22Rv1 (cell line): ENCODE measurements around the gene VSIG2.

ENCODE experiments used
- ZFX ChIP-seq: fragments of 450-650 bp; IDR thresholded peaks from 2 replicates; pipeline ENCODE4 v1.6.1; 2017; ENCODE audit warnings: antibody characterized with exemption, borderline replicate concordance
- TF ChIP-seq, protein P1 (sequence below): fragments of 450-650 bp; IDR thresholded peaks from 2 replicates; pipeline ENCODE4 v1.5.1; 2017; ENCODE audit warnings: mild to moderate bottlenecking

DNA sequence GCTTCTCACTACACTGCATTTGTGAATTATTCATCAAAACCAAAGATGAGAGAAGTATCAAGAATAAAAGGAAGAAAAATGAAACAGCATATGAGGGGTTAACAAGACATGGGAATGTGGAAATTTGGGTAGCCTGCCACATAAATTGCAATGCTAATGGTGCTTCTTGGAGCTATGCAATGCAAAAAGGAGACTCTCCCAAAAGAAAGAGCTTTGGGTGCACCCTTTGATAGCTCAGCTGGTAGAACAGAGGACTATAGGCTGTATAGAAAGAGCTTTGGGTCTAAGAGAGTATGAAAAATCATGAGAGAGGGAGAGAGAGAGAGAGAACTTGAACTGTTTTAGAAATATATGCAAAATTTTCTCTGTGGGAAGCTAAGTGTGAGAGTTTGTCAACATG is 52.0 kb downstream of the VSIG2 start:
- TF ChIP-seq, protein P1, sequence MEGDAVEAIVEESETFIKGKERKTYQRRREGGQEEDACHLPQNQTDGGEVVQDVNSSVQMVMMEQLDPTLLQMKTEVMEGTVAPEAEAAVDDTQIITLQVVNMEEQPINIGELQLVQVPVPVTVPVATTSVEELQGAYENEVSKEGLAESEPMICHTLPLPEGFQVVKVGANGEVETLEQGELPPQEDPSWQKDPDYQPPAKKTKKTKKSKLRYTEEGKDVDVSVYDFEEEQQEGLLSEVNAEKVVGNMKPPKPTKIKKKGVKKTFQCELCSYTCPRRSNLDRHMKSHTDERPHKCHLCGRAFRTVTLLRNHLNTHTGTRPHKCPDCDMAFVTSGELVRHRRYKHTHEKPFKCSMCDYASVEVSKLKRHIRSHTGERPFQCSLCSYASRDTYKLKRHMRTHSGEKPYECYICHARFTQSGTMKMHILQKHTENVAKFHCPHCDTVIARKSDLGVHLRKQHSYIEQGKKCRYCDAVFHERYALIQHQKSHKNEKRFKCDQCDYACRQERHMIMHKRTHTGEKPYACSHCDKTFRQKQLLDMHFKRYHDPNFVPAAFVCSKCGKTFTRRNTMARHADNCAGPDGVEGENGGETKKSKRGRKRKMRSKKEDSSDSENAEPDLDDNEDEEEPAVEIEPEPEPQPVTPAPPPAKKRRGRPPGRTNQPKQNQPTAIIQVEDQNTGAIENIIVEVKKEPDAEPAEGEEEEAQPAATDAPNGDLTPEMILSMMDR = no peak
- no peak for TF ChIP-seq ZFX
